GM12892 (cell line): ENCODE measurements around the gene IL17C.

Experiments
- POLR2A ChIP-seq: IDR thresholded peaks from 2 replicates; pipeline ENCODE4 v1.6.1; 2011; ENCODE audit warnings: low read depth, low read length, control low read depth
- POLR2AphosphoS5 ChIP-seq: IDR thresholded peaks from 2 replicates; pipeline ENCODE4 v1.6.1; 2011; ENCODE audit warnings: low read depth, low read length, control low read depth
- TAF1 ChIP-seq: IDR thresholded peaks from 2 replicates; pipeline ENCODE4 v1.6.1; 2011; ENCODE audit warnings: low read depth, mild to moderate bottlenecking, control low read depth, low read length, borderline replicate concordance

- TF ChIP-seq POLR2AphosphoS5 (no peak), POLR2A (no peak), TAF1 (no peak)
Measured at GRCh38 chr16:88610909-88611812, 27.2 kb upstream of the IL17C start.
